Measurements from ENCODE around the gene PNLIPRP1.

PNLIPRP1 gene

GRCh38 chr10:116602648-116603400, 12.1 kb downstream of the PNLIPRP1 start:
- no peak for DNase-seq

- no peak for DNase-seq
These were observed 15.3 kb downstream of the PNLIPRP1 start for GRCh38 chr10:116606061-116606483.

GRCh38 chr10:116607336-116607735, 16.6 kb downstream of the PNLIPRP1 start:
- DNase-seq = no peak

GRCh38 chr10:116608686-116609594, 18.2 kb downstream of the PNLIPRP1 start:
- DNase-seq = no peak

GRCh38 chr10:116610443-116611152, 19.8 kb downstream of the PNLIPRP1 start:
- DNase-seq = no peak

- no peak for DNase-seq
These were observed 20.4 kb downstream of the PNLIPRP1 start for GRCh38 chr10:116611153-116611545.

- no peak for DNase-seq
These were observed 21.5 kb downstream of the PNLIPRP1 start for GRCh38 chr10:116612107-116612769.

- no peak for DNase-seq
These were observed 22.7 kb downstream of the PNLIPRP1 start for GRCh38 chr10:116613471-116613870.

- no peak for DNase-seq
These were observed 24.0 kb downstream of the PNLIPRP1 start for GRCh38 chr10:116614796-116615195.

- DNase-seq = no peak
These were observed 24.5 kb downstream of the PNLIPRP1 start for GRCh38 chr10:116615199-116615776.

- no peak for DNase-seq
These were observed 30.0 kb downstream of the PNLIPRP1 start, which contains the start of gene PNLIPRP2 for GRCh38 chr10:116620423-116621400. Gene PNLIPRP2, plus strand, starts transcription at chr10:116620953.

GRCh38 chr10:116621476-116621875, 30.7 kb downstream of the PNLIPRP1 start:
- no peak for DNase-seq

- no peak for DNase-seq
These were observed 31.3 kb downstream of the PNLIPRP1 start for GRCh38 chr10:116621934-116622655.

- no peak for DNase-seq
These were observed 35.1 kb downstream of the PNLIPRP1 start for GRCh38 chr10:116625845-116626244.

GRCh38 chr10:116626815-116627214, 36.1 kb downstream of the PNLIPRP1 start:
- DNase-seq = no peak

- DNase-seq = peak; percentile 36
These were observed 36.7 kb downstream of the PNLIPRP1 start for GRCh38 chr10:116627386-116627933.

- DNase-seq = no peak
These were observed 38.6 kb downstream of the PNLIPRP1 start for GRCh38 chr10:116629340-116629739.

- no peak for DNase-seq
These were observed 39.3 kb downstream of the PNLIPRP1 start for GRCh38 chr10:116630020-116630419.

- no peak for DNase-seq
These were observed 41.1 kb downstream of the PNLIPRP1 start for GRCh38 chr10:116631871-116632295.

All from right hindlimb (tissue), 1 donor.